GM18505 (cell line): ENCODE results near the gene ADI1.
"Not testable (repeated sequence)": the region's sequence is repeated elsewhere in the genome, so short reads cannot be mapped to it uniquely, and the experiment has no call there.

Experiments used
- ATAC-seq: cut with Tn5 transposase; IDR thresholded peaks from one replicate; pipeline ENCODE4 v1.9.1; 2021; ENCODE audit not compliant: unreplicated experiment
- POLR2A ChIP-seq: IDR thresholded peaks from 4 replicates; pipeline ENCODE4 v1.6.1; 2011; ENCODE audit warnings: borderline replicate concordance; ENCODE audit not compliant: insufficient read depth, insufficient read length; ENCODE audit errors: extremely low read depth

Gene ADI1

DNA sequence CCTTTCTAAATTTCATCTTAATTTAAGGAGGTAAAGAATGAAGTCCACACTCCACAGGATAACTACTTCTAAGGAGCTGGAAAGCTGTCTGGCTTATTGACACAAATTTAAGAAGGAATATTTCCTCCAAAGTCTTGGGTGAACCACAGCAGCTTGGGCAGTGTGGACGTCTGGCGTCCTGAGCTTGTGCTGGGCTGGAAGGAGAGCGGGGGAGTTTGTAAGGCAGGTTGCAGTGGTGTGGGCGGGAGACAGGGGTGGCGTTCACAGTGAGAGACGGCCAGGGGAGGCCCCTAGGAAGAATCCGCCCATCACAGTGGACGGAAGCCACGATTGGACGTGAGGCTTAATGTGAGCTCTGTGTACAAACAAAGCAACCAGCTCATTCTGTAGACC is 25.7 kb downstream of the ADI1 start:
- TF ChIP-seq POLR2A: no peak
- ATAC-seq: no peak

DNA sequence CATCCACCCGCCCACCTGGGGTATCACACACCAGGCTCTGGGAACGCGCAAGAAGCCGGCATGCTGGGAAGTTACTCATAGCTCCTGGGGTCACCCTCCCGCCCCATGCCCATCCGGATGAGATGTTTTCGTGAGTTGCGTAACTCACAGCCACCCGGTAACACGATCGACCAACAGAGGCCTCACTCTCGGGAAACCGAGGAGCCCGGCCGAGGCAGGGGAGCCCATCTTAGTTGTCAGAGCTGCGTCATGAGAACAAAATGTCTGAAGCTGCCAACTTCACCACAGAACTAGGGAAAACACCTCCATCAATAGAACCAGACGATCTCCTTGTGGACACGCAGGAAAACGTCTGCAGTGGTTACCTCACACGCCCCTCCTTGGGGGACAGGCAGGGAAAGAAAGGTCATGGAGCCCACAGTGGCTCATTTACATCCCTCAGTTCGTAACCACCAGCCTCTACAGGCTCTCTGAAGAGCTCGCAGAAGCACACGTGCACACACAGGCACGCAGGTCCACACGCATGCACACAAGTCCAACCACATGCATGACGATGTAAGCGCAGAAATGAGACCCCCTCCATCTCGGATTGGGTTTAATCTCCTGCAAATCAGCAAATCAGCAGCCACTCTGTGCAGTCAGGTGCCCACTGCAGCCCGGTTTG is 26.2 kb downstream of the ADI1 start:
- no peak for TF ChIP-seq POLR2A
- ATAC-seq: no peak

DNA sequence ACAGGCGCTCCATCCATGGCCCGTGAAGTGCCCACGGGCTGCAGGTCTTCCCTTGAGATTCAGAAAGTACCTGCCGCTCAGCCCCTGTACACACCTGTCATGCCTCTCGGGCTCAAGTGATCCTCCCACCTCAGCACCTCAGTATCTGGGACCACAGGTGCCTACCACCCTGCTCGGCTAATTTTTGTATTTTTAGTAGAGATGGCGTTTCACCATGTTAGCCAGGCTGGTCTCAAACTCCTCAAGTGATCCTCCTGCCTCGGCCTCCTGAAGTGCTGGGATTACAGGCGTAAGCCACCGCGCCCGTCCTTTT is 26.9 kb downstream of the ADI1 start:
- not testable (repeated sequence) for ATAC-seq

DNA sequence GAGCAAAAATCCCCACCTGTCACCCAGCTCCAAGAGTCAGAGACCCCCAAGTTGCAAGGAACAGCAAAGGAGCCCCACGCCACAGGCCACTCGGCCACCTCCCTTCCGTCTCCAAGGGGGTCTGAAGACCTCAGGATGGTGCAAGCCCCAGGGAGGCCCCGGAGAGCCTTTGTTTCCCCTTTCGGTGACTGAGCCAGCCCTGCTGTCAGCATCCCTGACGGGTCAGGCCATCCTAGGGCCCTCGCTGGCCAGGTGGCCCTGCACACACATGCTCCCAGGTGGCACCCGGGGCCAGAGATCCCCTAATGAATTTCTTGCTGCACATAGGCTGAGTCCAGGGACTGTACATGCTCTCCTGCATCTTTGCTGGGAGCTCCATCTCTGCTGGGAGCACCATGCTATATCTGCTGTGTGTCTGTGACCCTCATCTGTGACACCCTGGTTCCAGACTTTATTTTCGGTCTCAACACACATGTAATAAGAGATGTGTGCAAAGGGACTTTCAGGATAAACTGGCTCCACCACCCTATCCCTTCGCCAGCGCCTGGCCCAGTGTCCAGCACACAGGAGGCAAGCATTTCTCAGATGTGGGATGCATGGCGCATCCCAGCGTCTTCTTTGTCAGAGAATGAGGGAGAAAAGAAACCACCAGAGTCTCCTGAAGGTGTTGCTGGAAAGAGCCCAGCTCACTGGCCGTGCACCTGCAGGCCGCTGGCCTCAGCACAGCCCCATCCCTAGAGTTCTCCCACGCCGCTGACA is 27.4 kb downstream of the ADI1 start:
- no peak for TF ChIP-seq POLR2A
- no peak for ATAC-seq

DNA sequence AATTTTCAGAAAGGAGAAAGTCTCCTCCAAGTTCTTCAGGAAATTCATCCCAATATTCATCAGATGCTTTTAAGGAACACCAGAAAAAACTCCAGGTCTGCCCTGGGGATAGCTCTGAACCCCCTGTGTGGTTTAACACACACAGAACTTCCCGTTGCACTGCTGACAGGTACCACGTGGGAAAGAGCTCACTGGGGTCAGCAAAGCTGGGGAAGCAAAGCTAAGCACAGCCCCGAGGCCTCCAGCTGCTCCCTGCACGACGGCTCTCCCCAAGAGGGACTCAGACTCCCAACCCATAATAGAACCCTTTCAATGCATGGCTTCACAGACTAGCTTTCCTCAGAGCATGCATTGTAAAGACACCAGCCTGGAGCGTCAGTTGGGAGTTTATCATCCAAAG is 28.0 kb downstream of the ADI1 start:
- TF ChIP-seq POLR2A: no peak
- no peak for ATAC-seq

DNA sequence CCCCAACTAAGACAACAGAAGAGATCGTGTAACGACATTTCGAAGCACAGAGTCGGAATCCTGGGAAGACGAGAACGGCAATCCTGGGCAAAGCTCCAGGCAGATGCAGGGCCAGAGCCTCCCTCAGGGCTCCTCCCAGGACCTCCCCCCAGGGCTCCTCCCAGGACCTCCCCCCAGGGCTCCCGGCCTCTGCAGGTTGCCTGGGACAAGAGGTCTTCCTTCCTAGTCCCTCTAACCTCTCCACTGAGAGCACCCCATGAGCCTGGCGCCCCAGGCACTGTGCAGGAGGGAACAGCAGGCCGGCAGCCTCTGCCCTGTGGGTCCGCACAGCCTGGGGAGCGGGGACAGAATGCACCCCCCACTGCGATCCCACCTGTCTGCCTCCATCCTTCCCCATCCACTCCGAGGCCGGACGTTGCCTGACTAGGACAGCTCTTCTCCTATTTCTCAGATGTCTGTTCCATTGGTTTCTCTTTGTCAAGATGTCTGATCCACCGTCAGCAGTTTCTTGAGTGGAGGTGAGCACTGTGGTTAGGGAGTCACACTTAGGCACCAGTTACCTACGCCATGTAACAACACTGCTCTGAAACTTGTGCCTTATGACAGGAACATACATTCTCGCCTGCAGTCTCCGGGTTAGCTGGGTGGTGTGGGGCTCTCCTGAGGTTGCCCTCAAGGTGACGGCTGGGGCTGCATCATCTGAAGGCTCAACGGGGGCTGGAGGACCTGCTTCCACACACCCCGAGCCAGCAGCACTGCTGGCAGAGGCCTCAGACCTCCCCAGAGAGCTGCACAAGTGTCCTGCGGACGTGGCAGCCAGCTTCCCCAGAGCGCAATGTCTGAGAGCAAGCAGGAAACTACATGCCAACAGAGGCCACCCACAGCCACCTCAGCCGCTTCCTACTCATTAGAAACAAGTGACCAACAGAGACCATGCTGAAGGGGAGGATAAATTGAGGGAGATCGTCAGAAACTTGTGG is 28.9 kb downstream of the ADI1 start:
- no peak for TF ChIP-seq POLR2A
- ATAC-seq: no peak

DNA sequence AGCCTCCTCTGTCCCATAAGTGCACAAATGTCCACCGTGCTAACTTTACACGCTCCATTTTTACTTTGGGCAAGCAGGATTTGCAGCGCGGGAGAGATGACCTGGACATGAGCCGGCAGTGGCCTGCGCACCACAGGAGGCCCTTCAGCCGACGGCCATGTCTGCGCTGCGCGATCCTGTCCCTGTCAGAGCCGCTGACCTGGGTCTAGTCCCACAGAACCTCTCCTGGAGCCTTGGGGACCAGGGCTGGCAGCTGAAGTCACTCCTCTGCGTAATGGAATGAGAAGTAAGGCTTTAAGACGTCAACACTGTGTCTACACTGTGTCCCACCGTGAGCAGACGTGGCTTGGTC is 29.6 kb downstream of the ADI1 start:
- ATAC-seq: no peak
- no peak for TF ChIP-seq POLR2A

DNA sequence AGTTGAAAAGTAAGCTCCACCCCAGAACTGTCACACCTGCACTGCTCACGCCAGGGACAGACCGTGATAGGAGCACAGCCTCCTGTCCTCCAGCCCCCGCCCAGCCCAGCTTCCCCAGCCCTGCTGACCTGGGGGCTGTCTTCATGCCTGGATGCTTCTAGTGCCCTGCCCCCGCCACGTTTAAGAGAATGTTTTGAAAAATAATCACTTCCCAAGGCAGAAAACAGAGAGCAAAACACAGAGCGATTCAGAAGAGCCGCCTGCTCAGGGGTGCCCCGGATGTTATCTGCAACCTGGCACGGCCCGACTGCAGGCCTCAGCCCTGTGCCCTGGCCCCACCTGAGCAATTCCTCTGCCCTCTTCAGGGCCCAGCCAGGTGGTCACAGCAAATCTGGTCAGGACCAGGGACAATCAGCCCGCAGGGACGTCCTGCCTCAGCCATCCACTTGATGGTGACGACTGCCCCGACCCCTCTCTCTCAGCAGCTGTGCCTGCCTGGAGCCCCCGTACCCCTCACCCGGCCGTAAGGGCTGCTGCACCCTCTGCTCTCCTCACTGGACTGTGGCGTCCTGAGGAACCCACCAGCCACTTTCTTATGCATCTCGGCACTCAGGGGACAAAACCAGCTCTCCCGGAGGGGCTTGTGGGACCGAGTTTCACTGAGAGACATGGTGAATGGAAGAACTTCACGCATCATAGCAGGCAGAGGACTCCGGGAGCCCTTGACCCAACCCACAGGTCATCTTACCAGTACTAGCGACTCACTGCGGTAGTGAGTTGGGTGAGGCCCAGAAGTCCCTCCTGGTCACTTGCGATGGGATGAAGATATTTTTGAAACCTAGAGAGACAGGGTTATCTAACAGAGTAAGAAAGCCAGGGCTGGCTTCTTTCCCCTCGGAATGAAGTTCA is 30.2 kb downstream of the ADI1 start:
- ATAC-seq: no peak
- no peak for TF ChIP-seq POLR2A

DNA sequence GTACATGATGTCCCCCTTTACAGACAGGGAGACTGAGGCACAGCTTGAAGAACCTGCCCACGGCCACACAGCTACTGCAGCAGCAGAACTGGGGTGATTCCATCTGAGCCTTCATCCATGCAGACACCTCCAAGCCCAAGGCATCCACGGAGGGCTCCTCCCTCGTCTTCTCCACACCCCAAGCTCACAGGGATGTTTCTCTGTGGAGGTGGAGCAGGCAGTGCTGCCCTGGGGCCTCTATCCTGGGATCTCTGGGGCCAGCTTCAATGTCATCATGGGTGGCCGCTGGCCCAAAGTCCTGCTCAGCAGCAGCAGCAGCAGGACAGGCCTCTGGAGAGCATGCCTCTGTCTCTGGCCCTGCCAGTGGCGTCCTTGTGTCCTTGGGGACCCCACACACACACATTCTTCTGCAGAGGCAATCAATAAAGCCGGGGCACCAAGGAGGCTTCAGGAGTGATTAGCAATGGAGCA is 31.2 kb downstream of the ADI1 start:
- no peak for TF ChIP-seq POLR2A
- no peak for ATAC-seq

DNA sequence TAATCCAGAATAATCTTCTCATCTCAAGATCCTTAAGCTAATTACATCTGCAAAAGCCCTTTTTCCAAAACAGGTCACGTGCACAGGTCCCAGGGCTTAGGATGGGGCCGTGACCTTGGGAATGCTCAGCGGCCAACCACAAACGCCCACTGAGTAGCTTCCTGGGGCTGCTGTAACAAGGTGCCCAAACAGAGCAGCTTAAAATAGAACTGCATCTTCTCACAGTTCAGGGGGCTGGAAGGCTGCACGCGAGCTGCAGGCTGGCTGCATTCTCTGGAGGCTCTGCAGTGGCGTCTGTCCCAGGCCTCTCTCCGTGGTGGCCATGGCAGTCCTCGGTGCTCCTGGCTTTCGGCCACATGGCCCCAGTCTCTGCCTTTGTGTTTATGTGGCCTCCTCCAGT is 31.9 kb downstream of the ADI1 start:
- TF ChIP-seq POLR2A: no peak
- ATAC-seq: no peak

DNA sequence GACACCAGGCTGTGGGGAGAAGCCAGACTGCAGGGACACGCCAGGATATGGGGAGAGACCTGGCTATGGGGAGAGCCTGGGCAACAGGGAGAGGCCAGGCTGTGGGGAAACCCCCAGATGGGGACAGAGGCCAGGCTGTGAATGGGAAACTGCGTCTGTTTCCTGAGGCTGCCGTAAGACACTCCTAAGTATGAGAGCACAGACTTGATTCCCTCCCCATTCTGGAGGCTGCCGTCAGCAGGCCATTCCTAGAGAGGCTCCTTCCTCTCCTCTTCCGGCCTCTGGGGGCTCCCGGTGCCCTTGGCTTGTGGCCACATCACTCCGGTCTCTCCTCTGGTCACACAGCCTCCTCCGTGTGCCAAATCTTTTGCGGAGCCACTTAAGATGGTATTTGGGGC is 32.3 kb downstream of the ADI1 start:
- no peak for TF ChIP-seq POLR2A
- no peak for ATAC-seq

DNA sequence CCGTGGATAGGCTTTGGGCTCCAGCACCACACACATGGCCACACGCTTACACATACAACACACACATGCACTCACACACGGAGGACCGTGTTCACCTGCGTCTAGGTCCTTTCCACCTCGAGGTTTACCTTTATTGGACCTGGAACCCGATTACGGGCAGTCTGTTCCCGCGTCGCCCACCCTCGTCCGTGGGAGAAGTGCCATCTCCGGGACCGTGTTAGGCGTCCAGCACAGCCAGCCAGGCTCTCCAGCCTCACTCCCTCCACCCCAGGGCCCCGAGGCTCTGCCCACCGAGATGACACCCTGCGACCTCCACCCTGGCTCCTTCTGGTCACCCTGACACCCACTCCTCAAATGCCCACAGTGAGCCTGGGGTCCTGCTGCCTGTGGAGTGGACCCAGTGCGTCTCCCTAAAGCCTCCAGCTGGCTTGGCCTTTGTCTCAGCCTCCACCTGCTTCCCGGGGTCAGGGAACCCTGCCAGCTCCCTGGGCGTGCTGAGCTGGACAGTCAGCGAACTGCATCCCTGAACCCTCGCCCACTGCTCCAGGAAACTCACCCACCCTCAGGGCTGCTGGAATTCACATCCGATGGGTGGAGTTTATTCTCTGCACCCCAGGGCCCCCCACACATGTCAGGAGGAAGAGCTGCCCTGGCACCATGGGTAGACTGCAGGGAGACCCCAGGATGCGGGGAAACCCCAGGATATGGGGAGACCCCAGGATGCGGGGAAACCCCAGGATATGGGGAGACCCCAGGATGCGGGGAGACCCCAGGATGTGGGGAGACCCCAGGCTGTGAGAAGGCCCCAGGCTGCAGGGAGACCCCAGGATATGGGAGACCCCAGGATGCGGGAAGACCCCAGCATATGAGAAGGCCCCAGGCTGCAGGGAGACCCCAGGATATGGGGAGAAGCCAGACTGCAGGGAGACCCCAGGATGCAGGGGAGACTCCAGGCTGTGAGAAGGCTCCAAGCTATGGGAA is 33.0 kb downstream of the ADI1 start:
- ATAC-seq: no peak
- TF ChIP-seq POLR2A: no peak
